ENCODE measurements around the gene SNTG2.

The SNTG2 gene

GRCh38 chr2:1055014-1055595, 104.5 kb downstream of the SNTG2 start:
- Histone ChIP-seq H3K4me3 (no peak overlapping the region), H3K27ac (no peak overlapping the region)
- no peak for DNase-seq (ENCODE audit: low spot score)
- no peak for TF ChIP-seq CTCF (IDR thresholded peaks at IDR 0.05)

GRCh38 chr2:1060372-1060771, 109.7 kb downstream of the SNTG2 start:
- no peak for TF ChIP-seq CTCF (IDR thresholded peaks at IDR 0.05)
- no peak overlapping the region for H3K4me3 ChIP-seq
- no peak for DNase-seq (ENCODE audit: low spot score)
- no peak overlapping the region for H3K27ac ChIP-seq

- no peak for TF ChIP-seq CTCF (IDR thresholded peaks at IDR 0.05)
- H3K4me3 ChIP-seq, result no peak overlapping the region
- no peak for DNase-seq (ENCODE audit: low spot score)
- no peak overlapping the region for H3K27ac ChIP-seq
Observed at GRCh38 chr2:1060987-1061386, 110.3 kb downstream of the SNTG2 start.

- no peak for DNase-seq (ENCODE audit: low spot score)
- no peak for TF ChIP-seq CTCF (IDR thresholded peaks at IDR 0.05)
- Histone ChIP-seq H3K27ac (no peak overlapping the region), H3K4me3 (no peak overlapping the region)
Observed at GRCh38 chr2:1068241-1068640, 117.6 kb downstream of the SNTG2 start.

- Histone ChIP-seq H3K4me3 (no peak overlapping the region), H3K27ac (no peak overlapping the region)
- no peak for TF ChIP-seq CTCF (IDR thresholded peaks at IDR 0.05)
- DNase-seq (ENCODE audit: low spot score), result no peak
Observed at GRCh38 chr2:1068822-1069221, 118.2 kb downstream of the SNTG2 start.

- TF ChIP-seq CTCF (IDR thresholded peaks at IDR 0.05), result no peak
Observed at GRCh38 chr2:1069847-1070246, 119.2 kb downstream of the SNTG2 start.

GRCh38 chr2:1070601-1071000, 120.0 kb downstream of the SNTG2 start:
- no peak overlapping the region for H3K27ac ChIP-seq
- H3K4me3 ChIP-seq, result no peak overlapping the region
- TF ChIP-seq CTCF (IDR thresholded peaks at IDR 0.05), result no peak
- DNase-seq (ENCODE audit: low spot score), result no peak

More at GRCh38 chr2:1069847-1070246, 119.2 kb downstream of the SNTG2 start:
- Histone ChIP-seq H3K4me3 (no peak overlapping the region), H3K27ac (no peak overlapping the region)
- no peak for DNase-seq (ENCODE audit: low spot score)

Data from coronary artery (tissue), 2 donors.